HG03025 (cell line): ENCODE measurements around the gene IGF1R.

Experiments
- ATAC-seq: cut with Tn5 transposase; IDR thresholded peaks from one replicate; pipeline ENCODE4 v1.9.1; 2021; ENCODE audit warnings: mild to moderate bottlenecking, moderate library complexity; ENCODE audit not compliant: unreplicated experiment, low FRiP score

The IGF1R gene

GRCh38 chr15:98767692-98768091 is 119.4 kb downstream of the IGF1R start:
- ATAC-seq, result no peak

- no peak for ATAC-seq
These were observed 121.5 kb downstream of the IGF1R start for GRCh38 chr15:98769867-98770266.

- ATAC-seq, result no peak
These were observed 122.6 kb downstream of the IGF1R start for GRCh38 chr15:98770984-98771383.

- no peak for ATAC-seq
These were observed 123.2 kb downstream of the IGF1R start for GRCh38 chr15:98771541-98771940.

GRCh38 chr15:98772895-98773294 is 124.6 kb downstream of the IGF1R start:
- no peak for ATAC-seq

GRCh38 chr15:98773616-98774015 is 125.3 kb downstream of the IGF1R start:
- ATAC-seq, result no peak

GRCh38 chr15:98774756-98775497 is 126.6 kb downstream of the IGF1R start:
- no peak for ATAC-seq

GRCh38 chr15:98775498-98776230 is 127.3 kb downstream of the IGF1R start:
- ATAC-seq, result no peak

- no peak for ATAC-seq
These were observed 128.4 kb downstream of the IGF1R start for GRCh38 chr15:98776607-98777281.

- no peak for ATAC-seq
These were observed 129.1 kb downstream of the IGF1R start for GRCh38 chr15:98777426-98777825.

- no peak for ATAC-seq
These were observed 130.1 kb downstream of the IGF1R start for GRCh38 chr15:98778263-98778959.

- ATAC-seq, result no peak
These were observed 130.6 kb downstream of the IGF1R start for GRCh38 chr15:98778960-98779359.

- peak; percentile 78 for ATAC-seq
These were observed 131.2 kb downstream of the IGF1R start for GRCh38 chr15:98779463-98780071.

GRCh38 chr15:98781838-98782237 is 133.5 kb downstream of the IGF1R start:
- no peak for ATAC-seq

GRCh38 chr15:98782801-98783200 is 134.5 kb downstream of the IGF1R start:
- no peak for ATAC-seq

GRCh38 chr15:98785431-98785806 is 137.1 kb downstream of the IGF1R start:
- no peak for ATAC-seq

- no peak for ATAC-seq
These were observed 137.7 kb downstream of the IGF1R start for GRCh38 chr15:98785807-98786621.

GRCh38 chr15:98786717-98787116 is 138.4 kb downstream of the IGF1R start:
- ATAC-seq, result no peak

- ATAC-seq, result no peak
These were observed 138.9 kb downstream of the IGF1R start for GRCh38 chr15:98787194-98787593.
